ENCODE data around the gene CST3.
"Not testable (repeated sequence)": the region's sequence is repeated elsewhere in the genome, so short reads cannot be mapped to it uniquely, and the experiment has no call there.

Gene CST3

GRCh38 chr20:23669327-23669726 lies 31.6 kb upstream of the CST3 start:
- TF ChIP-seq CTCF (IDR thresholded peaks at IDR 0.05; ENCODE audit: control insufficient read depth, insufficient read depth, low read depth, low read length, missing control alignments), result no peak
- H3K4me3 ChIP-seq (ENCODE audit: control insufficient read depth, low read depth, low read length), result no peak overlapping the region
- no peak for DNase-seq (ENCODE audit: low read depth)

- peak; percentile 89 for TF ChIP-seq CTCF (IDR thresholded peaks at IDR 0.05; ENCODE audit: control insufficient read depth, insufficient read depth, low read depth, low read length, missing control alignments)
- no peak for DNase-seq (ENCODE audit: low read depth)
- no peak overlapping the region for H3K4me3 ChIP-seq (ENCODE audit: control insufficient read depth, low read depth, low read length)
Observed at GRCh38 chr20:23668477-23668951, 30.8 kb upstream of the CST3 start.

- no peak for DNase-seq (ENCODE audit: low read depth)
- no peak overlapping the region for H3K4me3 ChIP-seq (ENCODE audit: control insufficient read depth, low read depth, low read length)
- TF ChIP-seq CTCF (IDR thresholded peaks at IDR 0.05; ENCODE audit: control insufficient read depth, insufficient read depth, low read depth, low read length, missing control alignments), result no peak
Observed at GRCh38 chr20:23667666-23668065, 29.9 kb upstream of the CST3 start.

GRCh38 chr20:23666698-23667097 lies 28.9 kb upstream of the CST3 start:
- no peak for TF ChIP-seq CTCF (IDR thresholded peaks at IDR 0.05; ENCODE audit: control insufficient read depth, insufficient read depth, low read depth, low read length, missing control alignments)
- no peak for DNase-seq (ENCODE audit: low read depth)
- no peak overlapping the region for H3K4me3 ChIP-seq (ENCODE audit: control insufficient read depth, low read depth, low read length)

- peak; percentile 30 for TF ChIP-seq CTCF (IDR thresholded peaks at IDR 0.05; ENCODE audit: control insufficient read depth, insufficient read depth, low read depth, low read length, missing control alignments)
- H3K4me3 ChIP-seq (ENCODE audit: control insufficient read depth, low read depth, low read length), result no peak overlapping the region
- no peak for DNase-seq (ENCODE audit: low read depth)
Observed at GRCh38 chr20:23666189-23666588, 28.4 kb upstream of the CST3 start.

- DNase-seq (ENCODE audit: low read depth), result no peak
- no peak for TF ChIP-seq CTCF (IDR thresholded peaks at IDR 0.05; ENCODE audit: control insufficient read depth, insufficient read depth, low read depth, low read length, missing control alignments)
- H3K4me3 ChIP-seq (ENCODE audit: control insufficient read depth, low read depth, low read length), result no peak overlapping the region
Observed at GRCh38 chr20:23664954-23665353, 27.2 kb upstream of the CST3 start.

GRCh38 chr20:23664046-23664445 lies 26.3 kb upstream of the CST3 start:
- not testable (repeated sequence) for H3K4me3 ChIP-seq (ENCODE audit: control insufficient read depth, low read depth, low read length); DNase-seq (ENCODE audit: low read depth)
